ENCODE data around the gene MYO15B.

- TF ChIP-seq CTCF (IDR thresholded peaks at IDR 0.05 in 4 of 5, conservative IDR thresholded peaks at IDR 0.05 in 1 of 5) (no peak), POLR2A (IDR thresholded peaks at IDR 0.05) (no peak)
Observed at GRCh38 chr17:75624714-75625345, 37.2 kb downstream of the MYO15B start.
